Mesenteric fat pad (tissue), 1 donor: ENCODE results near the gene IGLL1. TPM values are rescaled to one million over a fixed set of nuclear protein-coding genes. Genes with fewer than 3 reads are reported as not detected.
"Not testable (repeated sequence)": the region's sequence is repeated elsewhere in the genome, so short reads cannot be mapped to it uniquely, and the experiment has no call there.

Source experiments
- DNase-seq: peaks from one replicate; pipeline ENCODE4 v3.0.0-alpha.2; 2020; ENCODE audit warnings: low spot score
- long read RNA-seq: library from polyadenylated mRNA; unstranded; transcript quantifications from one replicate; pipeline ENCODE4 v2.0.0, GENCODE V29; 2020
- total RNA-seq: library from RNA; stranded (reverse); fragmentation: NEBNext Ultra II Directional; extraction: Animal tissue kit (Norgen Biotek cat#: 25700); gene quantifications from one replicate; pipeline ENCODE4 v1.2.1, GENCODE V29; 2021
- donor health status: DM: yes; HTN: yes; CAD: no.

The IGLL1 gene
- not detected for total RNA-seq
- long read RNA-seq = 0 reads

GRCh38 chr22:23579870-23580575 lies at the start of gene IGLL1:
IGLL1 (minus strand) TSS chr22:23580290; CDS start chr22:23580190, 100 bp downstream.
- DNase-seq = no peak

GRCh38 chr22:23628056-23628743 lies 48.1 kb upstream of the IGLL1 start:
- not testable (repeated sequence) for DNase-seq

- DNase-seq = not testable (repeated sequence)
Measured at GRCh38 chr22:23627401-23628055, 47.4 kb upstream of the IGLL1 start.

GRCh38 chr22:23626286-23626975 lies 46.3 kb upstream of the IGLL1 start:
- DNase-seq = no peak

GRCh38 chr22:23622634-23623033 lies 42.5 kb upstream of the IGLL1 start:
- no peak for DNase-seq

- not testable (repeated sequence) for DNase-seq
Measured at GRCh38 chr22:23621916-23622315, 41.8 kb upstream of the IGLL1 start.

GRCh38 chr22:23621082-23621780 lies 41.1 kb upstream of the IGLL1 start:
- no peak for DNase-seq

- no peak for DNase-seq
Measured at GRCh38 chr22:23613193-23613972, 33.3 kb upstream of the IGLL1 start.

GRCh38 chr22:23609983-23610781 lies 30.1 kb upstream of the IGLL1 start:
- DNase-seq = no peak

- no peak for DNase-seq
Measured at GRCh38 chr22:23608583-23608982, 28.5 kb upstream of the IGLL1 start.

GRCh38 chr22:23606204-23607131 lies 26.4 kb upstream of the IGLL1 start:
- DNase-seq = no peak

- no peak for DNase-seq
Measured at GRCh38 chr22:23604939-23605712, 25.0 kb upstream of the IGLL1 start.

- DNase-seq = no peak
Measured at GRCh38 chr22:23603266-23603665, 23.2 kb upstream of the IGLL1 start.

GRCh38 chr22:23598805-23599518 lies 18.9 kb upstream of the IGLL1 start:
- no peak for DNase-seq

- DNase-seq = not testable (repeated sequence)
Measured at GRCh38 chr22:23597576-23598268, 17.6 kb upstream of the IGLL1 start.

GRCh38 chr22:23595904-23596303 lies 15.8 kb upstream of the IGLL1 start:
- DNase-seq = not testable (repeated sequence)
